HG03045 (cell line): ENCODE results near the gene SPATA24.
"Not testable (repeated sequence)": the region's sequence is repeated elsewhere in the genome, so short reads cannot be mapped to it uniquely, and the experiment has no call there.

Experiments
- ATAC-seq: cut with Tn5 transposase; IDR thresholded peaks from one replicate; pipeline ENCODE4 v1.9.1; 2021; ENCODE audit warnings: mild to moderate bottlenecking, moderate library complexity; ENCODE audit not compliant: unreplicated experiment

The SPATA24 gene

GRCh38 chr5:139395844-139396640 is 7.8 kb downstream of the SPATA24 start:
- ATAC-seq = no peak

- no peak for ATAC-seq
Measured at GRCh38 chr5:139394654-139395566, 9.0 kb downstream of the SPATA24 start, which contains the start of gene PROB1. TSS of gene PROB1 (minus strand) at chr5:139395104. CDS start at chr5:139395081, 23 bp downstream.

- ATAC-seq = no peak
Measured at GRCh38 chr5:139394123-139394653, 9.7 kb downstream of the SPATA24 start.

GRCh38 chr5:139393497-139394122 is 10.3 kb downstream of the SPATA24 start:
- ATAC-seq = no peak

GRCh38 chr5:139392678-139393496 is 11.0 kb downstream of the SPATA24 start:
- peak; percentile 52 for ATAC-seq

- no peak for ATAC-seq
Measured at GRCh38 chr5:139392324-139392677, 11.6 kb downstream of the SPATA24 start.

- peak; percentile 2 for ATAC-seq
Measured at GRCh38 chr5:139391570-139392323, 12.1 kb downstream of the SPATA24 start.

GRCh38 chr5:139390639-139391569 is 13.0 kb downstream of the SPATA24 start:
- no peak for ATAC-seq

- ATAC-seq = peak; percentile 32
Measured at GRCh38 chr5:139389701-139390638, 13.9 kb downstream of the SPATA24 start, which contains the start of gene MZB1. TSS of gene MZB1 (minus strand) at chr5:139389913. CDS start at chr5:139389856, 57 bp downstream.

- ATAC-seq = no peak
Measured at GRCh38 chr5:139388198-139388821, 15.6 kb downstream of the SPATA24 start.

- no peak for ATAC-seq
Measured at GRCh38 chr5:139387611-139388197, 16.2 kb downstream of the SPATA24 start.

- not testable (repeated sequence) for ATAC-seq
Measured at GRCh38 chr5:139386956-139387355, 16.9 kb downstream of the SPATA24 start.

- no peak for ATAC-seq
Measured at GRCh38 chr5:139386050-139386438, 17.8 kb downstream of the SPATA24 start.

GRCh38 chr5:139385061-139386049 is 18.5 kb downstream of the SPATA24 start:
- no peak for ATAC-seq

GRCh38 chr5:139384591-139385051 is 19.3 kb downstream of the SPATA24 start:
- ATAC-seq = no peak
